ENCODE measurements around the gene SCEL.
A peak's percentile ranks its signal among the peaks of the same experiment; 100 is the strongest.
"Not testable (repeated sequence)": the region's sequence is repeated elsewhere in the genome, so short reads cannot be mapped to it uniquely, and the experiment has no call there.

SCEL gene

GRCh38 chr13:77662831-77663230 lies 127.3 kb downstream of the SCEL start:
- not testable (repeated sequence) for DNase-seq (ENCODE audit: low spot score)

GRCh38 chr13:77674852-77675251 lies 139.3 kb downstream of the SCEL start:
- DNase-seq (ENCODE audit: low spot score), result no peak

- DNase-seq (ENCODE audit: low spot score), result no peak
Measured at GRCh38 chr13:77678691-77679235, 143.3 kb downstream of the SCEL start.

GRCh38 chr13:77687799-77688198 lies 152.3 kb downstream of the SCEL start:
- DNase-seq (ENCODE audit: low spot score), result no peak

GRCh38 chr13:77691871-77692270 lies 156.4 kb downstream of the SCEL start:
- peak; percentile 53 for DNase-seq (ENCODE audit: low spot score)

- peak; percentile 11 for DNase-seq (ENCODE audit: low spot score)
Measured at GRCh38 chr13:77692746-77693448, 157.4 kb downstream of the SCEL start.

- DNase-seq (ENCODE audit: low spot score), result no peak
Measured at GRCh38 chr13:77693449-77693940, 158.0 kb downstream of the SCEL start.
